Stimulated activated CD4-positive, alpha-beta T cell treated with anti-CD3 and anti-CD28 coated beads, Interleukin-15, amount 100 ng/mL, for 48 hours (primary cell): ENCODE measurements around the gene NUP98.
"Not testable (repeated sequence)": the region's sequence is repeated elsewhere in the genome, so short reads cannot be mapped to it uniquely, and the experiment has no call there.

Experiments
- DNase-seq, 2 donors: peaks; one replicate each; pipeline ENCODE4 v3.0.0-alpha.2; 2020; ENCODE audit warnings: low read depth in 2 of 2

The NUP98 gene

GRCh38 chr11:3669742-3670183, 127.6 kb downstream of the NUP98 start:
- DNase-seq = no peak

- no peak for DNase-seq
Measured at GRCh38 chr11:3669128-3669527, 128.2 kb downstream of the NUP98 start.

GRCh38 chr11:3667149-3668035, 130.0 kb downstream of the NUP98 start:
- no peak for DNase-seq

- no peak for DNase-seq
Measured at GRCh38 chr11:3666023-3666530, 131.3 kb downstream of the NUP98 start.

- no peak for DNase-seq
Measured at GRCh38 chr11:3665336-3666022, 131.9 kb downstream of the NUP98 start.

- no peak for DNase-seq
Measured at GRCh38 chr11:3664032-3664630, 133.2 kb downstream of the NUP98 start.

GRCh38 chr11:3662856-3663255, 134.5 kb downstream of the NUP98 start:
- DNase-seq = no peak

GRCh38 chr11:3660960-3661359, 136.4 kb downstream of the NUP98 start:
- DNase-seq = no peak

GRCh38 chr11:3659595-3660515, 137.5 kb downstream of the NUP98 start:
- no peak for DNase-seq

- no peak for DNase-seq
Measured at GRCh38 chr11:3658252-3658651, 139.1 kb downstream of the NUP98 start.

- DNase-seq = not testable (repeated sequence)
Measured at GRCh38 chr11:3657331-3657730, 140.0 kb downstream of the NUP98 start.

- DNase-seq = no peak
Measured at GRCh38 chr11:3655547-3655946, 141.8 kb downstream of the NUP98 start.

- DNase-seq = not testable (repeated sequence)
Measured at GRCh38 chr11:3652514-3652913, 144.8 kb downstream of the NUP98 start.

- DNase-seq = not testable (repeated sequence)
Measured at GRCh38 chr11:3649374-3649773, 148.0 kb downstream of the NUP98 start.

GRCh38 chr11:3648843-3649242, 148.5 kb downstream of the NUP98 start:
- DNase-seq = not testable (repeated sequence)

- no peak for DNase-seq
Measured at GRCh38 chr11:3645552-3645951, 151.8 kb downstream of the NUP98 start.

- DNase-seq = no peak
Measured at GRCh38 chr11:3644817-3645235, 152.5 kb downstream of the NUP98 start, which contains the start of gene ART1. Gene ART1, plus strand, starts transcription at chr11:3645128. Its CDS starts 14,086 bp downstream, at chr11:3659214.

- not testable (repeated sequence) for DNase-seq
Measured at GRCh38 chr11:3643102-3643546, 154.2 kb downstream of the NUP98 start.

- DNase-seq = peak; percentile 5 to 70
Measured at GRCh38 chr11:3642071-3642951, 155.0 kb downstream of the NUP98 start.

- DNase-seq = no peak
Measured at GRCh38 chr11:3641701-3642070, 155.7 kb downstream of the NUP98 start, which contains the start of gene ART5. Gene ART5, minus strand, starts transcription at chr11:3641992. Its CDS starts 130 bp downstream, at chr11:3641862.
